GM18907 (cell line): Measurements from ENCODE around the gene FHIT.
"Not testable (repeated sequence)": the region's sequence is repeated elsewhere in the genome, so short reads cannot be mapped to it uniquely, and the experiment has no call there.

Experiments
- ATAC-seq: cut with Tn5 transposase; IDR thresholded peaks from one replicate; pipeline ENCODE4 v1.9.1; 2021; ENCODE audit warnings: mild to moderate bottlenecking, moderate library complexity; ENCODE audit not compliant: unreplicated experiment

Gene FHIT

DNA sequence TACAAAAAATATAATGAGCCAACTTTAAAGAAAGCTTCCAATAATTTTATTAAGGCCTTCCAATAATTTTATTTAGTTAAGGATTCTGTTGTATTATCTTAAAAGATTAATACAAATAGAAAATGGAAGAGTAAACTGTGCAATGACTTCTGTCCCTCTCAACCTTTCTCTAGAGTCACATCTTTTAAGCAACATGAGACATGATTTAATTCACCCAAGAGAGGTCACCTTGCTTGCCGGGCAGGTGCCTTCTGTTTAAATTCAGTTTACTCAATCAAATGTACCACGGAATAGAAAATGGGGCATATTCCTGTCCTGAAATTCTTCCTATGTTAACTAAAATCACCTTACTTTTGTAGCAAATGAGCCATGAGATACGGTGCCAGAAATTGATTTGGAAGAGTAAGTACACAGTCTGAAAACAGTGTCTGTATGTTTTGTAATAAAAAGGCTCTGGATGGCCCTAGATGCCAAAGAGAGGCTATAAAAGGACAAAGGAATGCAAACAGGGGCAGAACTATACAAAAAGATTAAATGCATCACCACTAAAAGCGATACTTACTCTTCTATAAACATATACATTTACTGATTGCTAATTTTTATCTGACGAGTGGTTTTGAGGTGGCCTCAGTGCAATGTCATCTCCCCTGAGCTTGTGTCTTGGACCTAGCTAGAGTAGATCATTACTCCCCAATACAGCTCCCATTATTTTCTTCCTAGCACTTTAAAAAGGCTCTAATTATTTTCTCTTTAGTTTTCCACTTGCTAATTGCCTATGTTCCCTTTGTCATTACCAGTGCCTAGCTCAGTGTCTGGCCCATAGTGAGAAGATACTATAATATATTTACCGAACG is 134.0 kb downstream of the FHIT start:
- ATAC-seq: no peak

GRCh38 chr3:61114316-61114953 is 136.8 kb downstream of the FHIT start:
- ATAC-seq: no peak

- peak; percentile 72 for ATAC-seq
These were observed 139.4 kb downstream of the FHIT start for GRCh38 chr3:61111825-61112224.

GRCh38 chr3:61110576-61110975 is 140.7 kb downstream of the FHIT start:
- ATAC-seq: peak; percentile 67

- no peak for ATAC-seq
These were observed 142.8 kb downstream of the FHIT start for GRCh38 chr3:61108247-61109019.

DNA sequence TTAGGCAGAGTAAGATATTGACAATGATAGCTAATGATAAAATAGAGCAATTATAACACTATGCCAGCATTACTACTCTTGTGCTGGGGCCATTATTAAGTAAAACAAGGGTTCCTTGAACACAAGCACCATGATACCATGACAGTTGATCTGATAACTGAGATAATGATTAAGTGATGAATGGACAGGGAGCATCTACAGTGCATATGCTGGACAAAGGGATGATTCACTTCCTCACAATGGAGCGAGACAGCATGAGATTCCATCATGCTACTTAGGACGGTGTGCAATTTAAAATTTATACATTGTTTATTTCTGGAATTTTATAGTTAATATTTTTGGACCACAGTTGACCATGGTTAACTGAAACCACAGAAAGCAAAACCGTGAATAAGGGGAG is 156.6 kb downstream of the FHIT start:
- no peak for ATAC-seq

DNA sequence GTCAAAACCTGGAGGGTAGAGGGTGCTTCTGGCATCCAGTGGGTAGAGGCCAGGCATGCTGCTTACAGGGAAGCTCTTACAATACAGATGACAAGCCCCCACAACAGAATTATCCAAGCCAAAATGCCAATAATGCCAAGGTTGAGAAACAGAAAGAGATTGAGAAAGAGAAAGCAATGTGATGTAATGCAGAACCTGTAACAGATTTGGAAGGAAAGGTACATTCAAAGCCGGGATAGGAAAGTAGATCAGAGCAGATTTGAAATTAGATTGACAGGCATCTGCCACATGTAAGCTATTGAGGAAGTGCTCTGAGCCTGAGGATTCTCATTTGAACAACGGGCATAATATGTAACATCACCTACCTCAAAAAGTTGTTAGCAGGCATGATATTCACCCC is 157.9 kb downstream of the FHIT start:
- ATAC-seq: no peak

DNA sequence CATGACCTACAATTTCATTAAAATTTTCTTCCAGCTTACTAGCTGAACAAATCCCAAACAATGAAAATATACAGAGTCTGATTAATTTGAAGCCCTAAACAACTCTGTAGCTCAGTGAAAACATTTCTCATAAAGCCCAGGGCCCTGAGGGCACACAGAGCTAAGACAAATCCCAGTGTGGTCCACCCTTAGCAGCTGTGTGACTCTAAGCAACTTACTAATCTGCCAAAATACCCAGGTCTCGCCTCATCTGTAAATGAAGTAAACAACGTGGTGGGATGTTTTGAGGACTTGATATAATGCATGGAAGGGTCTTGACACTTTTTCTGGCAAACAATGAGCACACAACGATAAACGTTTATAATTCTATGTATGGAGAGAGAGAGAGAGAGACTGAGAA is 158.4 kb downstream of the FHIT start:
- no peak for ATAC-seq

DNA sequence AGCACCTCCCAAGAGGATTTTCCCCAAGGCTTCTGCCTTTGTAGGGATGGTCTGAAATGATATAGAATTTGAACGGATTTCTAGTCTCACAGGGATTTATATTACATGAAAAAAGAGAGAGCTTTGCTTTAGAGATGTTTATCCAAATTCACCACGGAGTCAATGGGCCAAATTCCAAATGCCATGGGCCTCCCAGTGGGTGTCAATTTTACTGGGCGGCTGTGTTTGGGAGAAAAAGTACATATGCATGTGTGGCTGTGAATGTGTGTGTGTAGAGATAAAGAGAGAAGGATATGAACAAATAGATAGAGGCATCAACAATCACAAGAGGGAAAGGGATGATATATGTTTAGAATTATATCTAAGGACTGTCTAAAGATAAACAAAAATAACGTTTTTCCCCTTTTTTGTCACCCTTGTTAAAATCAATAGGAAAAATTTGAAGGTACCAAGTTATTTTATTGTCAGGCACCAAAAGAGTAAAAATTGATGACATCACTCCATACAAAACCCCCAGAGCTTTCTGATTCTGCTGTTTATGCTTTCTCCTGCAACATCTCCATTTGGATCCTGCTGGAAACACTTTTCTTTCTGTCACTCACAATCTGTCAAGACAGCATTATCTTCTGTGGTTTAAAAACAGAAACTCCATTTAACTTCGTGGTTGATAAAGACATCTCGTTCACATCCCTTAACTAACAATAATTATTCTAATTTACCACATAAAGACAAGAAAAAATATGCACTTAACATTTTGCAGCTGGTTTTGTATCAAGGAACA is 160.7 kb downstream of the FHIT start:
- ATAC-seq: no peak

- no peak for ATAC-seq
These were observed 163.8 kb downstream of the FHIT start for GRCh38 chr3:61087465-61087864.

DNA sequence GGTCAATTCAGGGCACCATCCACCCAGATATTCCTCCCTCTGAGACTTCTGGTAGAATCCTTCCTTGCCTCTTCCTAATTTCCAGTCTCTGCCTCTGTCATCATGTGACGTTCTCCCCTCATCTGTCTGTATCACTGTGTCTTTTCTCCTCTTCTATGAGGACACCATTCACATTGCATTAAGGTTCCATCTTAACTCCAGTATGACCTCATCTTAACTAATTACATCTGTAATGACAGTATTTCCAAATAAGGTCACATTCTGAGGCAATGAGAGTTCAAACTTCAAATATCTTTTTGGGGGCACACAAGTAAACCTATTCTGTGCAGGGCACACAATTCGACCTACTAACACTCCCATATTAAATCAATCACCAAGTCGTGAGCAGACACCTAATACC is 169.7 kb downstream of the FHIT start:
- ATAC-seq: no peak

- ATAC-seq: no peak
These were observed 170.4 kb downstream of the FHIT start for GRCh38 chr3:61080737-61081445.

DNA sequence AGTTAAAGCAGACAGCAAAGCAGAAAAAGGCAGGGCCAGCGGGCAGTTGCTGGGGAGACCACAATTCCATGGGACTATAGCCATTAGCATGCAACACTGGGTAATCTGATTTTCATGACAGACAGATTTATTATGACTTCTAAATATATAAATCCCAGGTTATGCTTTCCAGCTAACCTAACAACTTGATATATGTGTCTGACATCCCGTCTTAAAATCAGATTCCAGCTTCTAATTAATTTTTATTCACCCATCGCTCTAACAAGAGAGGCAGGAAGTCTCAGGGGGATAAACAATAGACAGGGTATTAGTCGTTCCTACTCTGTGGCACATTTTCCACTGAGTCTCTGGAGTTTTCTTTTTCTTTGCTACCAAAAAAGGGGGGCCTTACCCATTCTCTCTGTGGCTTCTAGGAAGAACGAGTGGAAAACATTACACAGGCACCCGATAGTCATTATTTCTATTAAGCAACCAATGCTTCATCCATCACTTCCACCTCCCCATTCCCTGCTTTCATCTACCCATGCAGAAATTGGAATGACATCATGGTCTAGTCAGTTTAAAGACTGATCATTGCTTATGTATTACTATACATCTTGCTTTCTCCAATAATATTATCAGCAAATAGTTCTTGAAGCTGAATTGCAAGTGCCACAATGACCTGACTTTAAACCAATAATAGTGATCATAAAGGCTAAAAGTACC is 173.1 kb downstream of the FHIT start:
- ATAC-seq: no peak

DNA sequence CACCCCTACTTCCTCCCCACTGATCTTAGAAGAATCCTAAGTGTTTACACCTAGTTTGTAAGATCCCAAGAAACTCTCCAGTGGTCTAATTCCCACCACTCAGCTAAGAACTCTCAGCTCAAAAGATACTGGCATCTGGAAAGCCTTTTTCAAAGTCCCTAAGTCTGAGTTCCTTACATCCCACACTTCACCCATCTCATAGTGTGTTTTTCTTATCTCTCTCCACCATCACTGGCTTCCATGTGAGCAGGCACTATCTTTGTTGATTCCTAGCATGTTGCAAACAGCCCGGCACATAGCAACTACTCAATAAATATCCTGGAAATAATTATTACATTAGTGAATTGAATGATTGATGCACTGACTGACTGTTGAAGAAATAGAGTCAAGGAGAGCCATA is 173.7 kb downstream of the FHIT start:
- no peak for ATAC-seq

- ATAC-seq: no peak
These were observed 176.5 kb downstream of the FHIT start for GRCh38 chr3:61074783-61075182.

- no peak for ATAC-seq
These were observed 177.6 kb downstream of the FHIT start for GRCh38 chr3:61073566-61074165.

DNA sequence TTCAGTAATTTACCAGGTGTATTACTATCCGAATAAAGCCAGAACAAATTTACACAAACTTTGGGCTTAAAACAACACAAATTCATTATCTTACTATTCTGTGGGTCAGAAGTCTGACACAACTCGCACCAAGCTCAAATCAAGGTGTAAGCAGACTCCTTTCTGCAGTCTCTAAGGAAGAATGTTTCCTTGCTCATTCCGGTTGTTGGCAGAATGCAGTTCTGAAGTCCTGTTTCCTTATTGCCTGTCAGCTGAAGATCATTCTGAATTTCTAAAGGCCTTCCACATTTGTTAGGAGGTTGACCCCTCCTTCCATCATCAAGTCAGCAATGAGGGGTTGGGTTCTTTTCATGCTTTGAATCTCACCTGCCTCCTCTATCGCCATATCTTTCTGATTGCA is 183.2 kb downstream of the FHIT start:
- ATAC-seq: no peak

GRCh38 chr3:61066800-61067199 is 184.5 kb downstream of the FHIT start:
- ATAC-seq: no peak

- not testable (repeated sequence) for ATAC-seq
These were observed 185.0 kb downstream of the FHIT start for GRCh38 chr3:61066222-61066621.
